AG09309 (cell line): ENCODE data around the gene OGFOD3.

ENCODE experiments used
- DNase-seq: peaks from one replicate; pipeline ENCODE4 v3.0.0-alpha.2; 2010; ENCODE audit warnings: low read depth
- H3K4me3 ChIP-seq: 2 replicates; pipeline ENCODE4 v1.5.1; 2011; ENCODE audit warnings: mild to moderate bottlenecking, low read depth, low read length, moderate library complexity; ENCODE audit not compliant: control insufficient read depth
- CTCF ChIP-seq: IDR thresholded peaks from 2 replicates; pipeline ENCODE4 v1.5.1; 2011; ENCODE audit warnings: mild to moderate bottlenecking, low read depth, low read length, inconsistent platforms; ENCODE audit not compliant: insufficient read depth, control insufficient read depth; ENCODE audit errors: missing control alignments

The OGFOD3 gene

GRCh38 chr17:82416771-82417170 is 1.6 kb downstream of the OGFOD3 start:
- TF ChIP-seq CTCF = no peak
- no peak overlapping the region for H3K4me3 ChIP-seq
- DNase-seq = no peak

- DNase-seq = no peak
- H3K4me3 ChIP-seq = no peak overlapping the region
- TF ChIP-seq CTCF = no peak
These were observed 2.1 kb downstream of the OGFOD3 start for GRCh38 chr17:82416264-82416663.

- TF ChIP-seq CTCF = no peak
These were observed 2.6 kb downstream of the OGFOD3 start for GRCh38 chr17:82415786-82416185.

GRCh38 chr17:82415336-82415735 is 3.0 kb downstream of the OGFOD3 start:
- DNase-seq = no peak
- TF ChIP-seq CTCF = no peak
- H3K4me3 ChIP-seq = no peak overlapping the region

More at GRCh38 chr17:82415786-82416185, 2.6 kb downstream of the OGFOD3 start:
- DNase-seq = no peak
- no peak overlapping the region for H3K4me3 ChIP-seq

- no peak overlapping the region for H3K4me3 ChIP-seq
These were observed 3.7 kb downstream of the OGFOD3 start for GRCh38 chr17:82414548-82415281.

More at GRCh38 chr17:82414548-82415281, 3.7 kb downstream of the OGFOD3 start:
- no peak for DNase-seq
- TF ChIP-seq CTCF = peak; percentile 79
